HEK293 (cell line): ENCODE measurements around the gene RBM4B.

Experiments
- CTCF ChIA-PET: fragments of 350-600 bp; formaldehyde crosslinking; extraction: SDS; loops from one replicate; lab custom pipeline; 2021; ENCODE audit warnings: antibody characterized with exemption; lab: Yijun Ruan, JAX
- POLR2A ChIA-PET: fragments of 300-600 bp; formaldehyde crosslinking; extraction: SDS; loops from one replicate; lab custom pipeline; 2020; ENCODE audit warnings: antibody characterized with exemption, inconsistent platforms; lab: Yijun Ruan, JAX
- H3K27ac ChIP-seq: fragments of 200-500 bp; sonication (Bioruptor generic); 2 replicates; pipeline ENCODE4 v1.5.1; 2014; ENCODE audit warnings: low read depth, low read length, control low read depth, inconsistent platforms; ENCODE audit errors: extremely low read depth
- H3K36me3 ChIP-seq, 2 experiments: fragments of 200-500 bp in 1 of 2; sonication (Bioruptor generic) in 1 of 2; 1 replicate in 1 of 2; 2 replicates in 1 of 2; pipeline ENCODE4 v1.5.1; 2014 to 2017; ENCODE audit warnings: inconsistent platforms in 2 of 2, low read length in 2 of 2; ENCODE audit not compliant: control insufficient read depth in 2 of 2, insufficient read depth in 1 of 2
- H3K4me1 ChIP-seq: fragments of 200-500 bp; sonication (Bioruptor generic); 2 replicates; pipeline ENCODE4 v1.5.1; 2014; ENCODE audit warnings: mild to moderate bottlenecking, low read length, inconsistent platforms; ENCODE audit not compliant: control insufficient read depth, insufficient read depth
- H3K4me3 ChIP-seq: 2 replicates; pipeline ENCODE4 v1.5.1; 2011; ENCODE audit warnings: low read depth, mild to moderate bottlenecking, control low read depth, low read length, moderate library complexity
- H3K9me3 ChIP-seq: fragments of 200-500 bp; sonication (Bioruptor generic); 2 replicates; pipeline ENCODE4 v1.5.1; 2014; ENCODE audit warnings: low read depth, low read length, inconsistent platforms; ENCODE audit not compliant: control insufficient read depth, insufficient read depth
- GLIS1 ChIP-seq: fragments of 450-650 bp; formaldehyde crosslinking; IDR thresholded peaks from 2 replicates; pipeline ENCODE4 v1.5.1; 2016; ENCODE audit warnings: missing biosample characterization, missing genetic modification characterization
- INSM2 ChIP-seq: fragments of 450-650 bp; formaldehyde crosslinking; IDR thresholded peaks from 2 replicates; pipeline ENCODE4 v1.5.1; 2016; ENCODE audit warnings: missing biosample characterization, missing genetic modification characterization
- KLF1 ChIP-seq: fragments of 450-650 bp; formaldehyde crosslinking; IDR thresholded peaks from 2 replicates; pipeline ENCODE4 v1.5.1; 2016; ENCODE audit warnings: missing biosample characterization, missing genetic modification characterization
- PATZ1 ChIP-seq: fragments of 450-650 bp; formaldehyde crosslinking; IDR thresholded peaks from 2 replicates; pipeline ENCODE4 v1.5.1; 2016; ENCODE audit warnings: missing biosample characterization, missing genetic modification characterization
- RBAK ChIP-seq: fragments of 450-650 bp; formaldehyde crosslinking; IDR thresholded peaks from 2 replicates; pipeline ENCODE4 v1.5.1; 2016; ENCODE audit warnings: missing biosample characterization, missing genetic modification characterization
- YY1 ChIP-seq: fragments of 450-650 bp; formaldehyde crosslinking; IDR thresholded peaks from 2 replicates; pipeline ENCODE4 v1.5.1; 2018; ENCODE audit warnings: missing biosample characterization, missing genetic modification characterization
- ZNF148 ChIP-seq: fragments of 450-650 bp; formaldehyde crosslinking; IDR thresholded peaks from 2 replicates; pipeline ENCODE4 v1.5.0; 2017; ENCODE audit warnings: missing biosample characterization, missing genetic modification characterization, borderline replicate concordance
- ZNF239 ChIP-seq: fragments of 450-650 bp; formaldehyde crosslinking; IDR thresholded peaks from 2 replicates; pipeline ENCODE4 v1.5.1; 2016; ENCODE audit warnings: missing biosample characterization, missing genetic modification characterization
- ZNF426 ChIP-seq: fragments of 450-650 bp; formaldehyde crosslinking; IDR thresholded peaks from 2 replicates; pipeline ENCODE4 v1.5.1; 2017; ENCODE audit warnings: missing biosample characterization, missing genetic modification characterization, mild to moderate bottlenecking, inconsistent platforms, moderate library complexity
- ZNF571 ChIP-seq: fragments of 450-650 bp; formaldehyde crosslinking; IDR thresholded peaks from 2 replicates; pipeline ENCODE4 v1.5.0; 2017; ENCODE audit warnings: missing biosample characterization, missing genetic modification characterization
- ZNF645 ChIP-seq: fragments of 450-650 bp; formaldehyde crosslinking; IDR thresholded peaks from 2 replicates; pipeline ENCODE4; 2016; ENCODE audit warnings: missing biosample characterization, missing genetic modification characterization
- ZNF830 ChIP-seq: fragments of 450-650 bp; IDR thresholded peaks from 2 replicates; pipeline ENCODE4 v1.5.0; 2018; ENCODE audit warnings: missing biosample characterization, missing genetic modification characterization, low read depth, mild to moderate bottlenecking, moderate library complexity
- ZSCAN23 ChIP-seq: fragments of 450-650 bp; formaldehyde crosslinking; IDR thresholded peaks from 2 replicates; pipeline ENCODE4 v1.5.1; 2016; ENCODE audit warnings: missing biosample characterization, missing genetic modification characterization
- ZSCAN4 ChIP-seq: fragments of 450-650 bp; formaldehyde crosslinking; IDR thresholded peaks from 2 replicates; pipeline ENCODE4 v1.5.1; 2017; ENCODE audit warnings: missing biosample characterization, missing genetic modification characterization

Gene RBM4B

GRCh38 chr11:66721939-66722338 lies 44.3 kb upstream of the RBM4B start:
- no peaks in the 10 kb centered on the region for H3K9me3 ChIP-seq

GRCh38 chr11:66720899-66721470 lies 43.3 kb upstream of the RBM4B start:
- Histone ChIP-seq H3K4me3 (no peak overlapping the region), H3K27ac (no peak overlapping the region), H3K36me3 (peaks cover 0 to 30% of the 10 kb centered on the region in 2 experiments; a peak in 2 of 3 replicates), H3K9me3 (no peaks in the 10 kb centered on the region), H3K4me1 (peaks cover 11% of the 10 kb centered on the region; the same call in 1 of the 2 replicates)
- ChIA-PET CTCF (interaction anchor here (0.6 to 1.1 kb wide), 2 partner anchors 43 to 465 kb away, joined by 4 to 5 read pairs; partner anchors contain the start of gene RBM4B), POLR2A (interaction anchor here (0.5 to 0.6 kb wide), 2 partner anchors 91 to 113 kb away, joined by 3 to 4 read pairs; no protein-coding TSS in a partner anchor)
- no peak for TF ChIP-seq ZNF830 (tag by site-specific recombination)
- no peak for TF ChIP-seq GLIS1
- TF ChIP-seq ZNF645 (tag by site-specific recombination) = no peak

More at GRCh38 chr11:66721939-66722338, 44.3 kb upstream of the RBM4B start:
- ChIA-PET POLR2A (interaction anchor here (0.5 to 0.6 kb wide), 2 partner anchors 33 to 112 kb away, joined by 3 read pairs; no protein-coding TSS in a partner anchor), CTCF (no interaction called here)
- no peak overlapping the region for H3K27ac ChIP-seq
- H3K4me3 ChIP-seq = no peak overlapping the region
- H3K36me3 ChIP-seq = peaks cover 0 to 30% of the 10 kb centered on the region in 2 experiments; a peak in 2 of 3 replicates
- peaks cover 11% of the 10 kb centered on the region; the same call in 1 of the 2 replicates for H3K4me1 ChIP-seq
- TF ChIP-seq YY1 (tag by site-specific recombination) (no peak), RBAK (tag by site-specific recombination) (no peak), ZSCAN4 (tag by site-specific recombination) (no peak), KLF1 (tag by site-specific recombination) (no peak), ZNF239 (tag by site-specific recombination) (no peak)

- H3K9me3 ChIP-seq = no peaks in the 10 kb centered on the region
- CTCF ChIA-PET = interaction anchor here (1.1 kb wide), 1 partner anchor 42 kb away, joined by 4 read pairs; the partner anchor contains the start of gene RBM4B
- H3K4me3 ChIP-seq = peak overlapping the region; percentile 6
- H3K4me1 ChIP-seq = peaks cover 11% of the 10 kb centered on the region; the same call in 1 of the 2 replicates
- no peak overlapping the region for H3K27ac ChIP-seq
- POLR2A ChIA-PET = no interaction called here
- peaks cover 0 to 36% of the 10 kb centered on the region in 2 experiments; a peak in 2 of 3 replicates for H3K36me3 ChIP-seq
- TF ChIP-seq ZNF571 (tag by site-specific recombination) (no peak), ZNF645 (tag by site-specific recombination) (no peak), ZSCAN23 (tag by site-specific recombination) (no peak), ZNF148 (tag by site-specific recombination) (no peak), INSM2 (tag by site-specific recombination) (no peak), ZNF426 (no peak), PATZ1 (tag by site-specific recombination) (peak; percentile 63)
Observed at GRCh38 chr11:66720223-66720898, 42.7 kb upstream of the RBM4B start.
